ENCODE measurements around the gene PHTF2. TPM values are rescaled to one million over a fixed set of nuclear protein-coding genes. Genes with fewer than 3 reads are reported as not detected.

PHTF2 gene
- total and polyA plus RNA-seq, 3 donors from 2014 or later: 13.9 to 35.3 (median 26.6) TPM

- H3K4me3 ChIP-seq: no peak overlapping the region
- DNase-seq: no peak
- 74 to 79% methylated on average over 1 of the region's 1 CpG for WGBS, 2 donors
- intact Hi-C loops (cut with DNase I; ENCODE audit: low total_unique reads): no loop called here
- no peaks in the 10 kb centered on the region for H3K4me1 ChIP-seq
- no peaks in the 10 kb centered on the region for H3K9me3 ChIP-seq
- H3K27ac ChIP-seq: no peak overlapping the region
- H3K27me3 ChIP-seq: no peaks in the 10 kb centered on the region
- TF ChIP-seq POLR2A (IDR thresholded peaks at IDR 0.05) (no peak), CTCF (IDR thresholded peaks at IDR 0.05) (no peak)
- no peaks in the 10 kb centered on the region for H3K36me3 ChIP-seq (ENCODE audit: low read depth, missing control alignments)
These were observed 9.9 kb downstream of the PHTF2 start for GRCh38 chr7:77808517-77808916.

GRCh38 chr7:77811516-77812289 lies 13.1 kb downstream of the PHTF2 start:
- Histone ChIP-seq H3K9me3 (no peaks in the 10 kb centered on the region), H3K4me1 (no peaks in the 10 kb centered on the region), H3K36me3 (ENCODE audit: low read depth, missing control alignments) (no peaks in the 10 kb centered on the region), H3K27ac (no peak overlapping the region), H3K27me3 (no peaks in the 10 kb centered on the region), H3K4me3 (no peak overlapping the region)
- 93 to 95% methylated on average over 2 of the region's 2 CpGs for WGBS, 2 donors
- no peak for DNase-seq
- intact Hi-C loops (cut with DNase I; ENCODE audit: low total_unique reads): no loop called here
- TF ChIP-seq POLR2A (IDR thresholded peaks at IDR 0.05): no peak
- TF ChIP-seq CTCF (IDR thresholded peaks at IDR 0.05): no peak

GRCh38 chr7:77812290-77812685 lies 13.7 kb downstream of the PHTF2 start:
- intact Hi-C loops (cut with DNase I; ENCODE audit: low total_unique reads): no loop called here
- H3K4me1 ChIP-seq: no peaks in the 10 kb centered on the region
- H3K9me3 ChIP-seq: no peaks in the 10 kb centered on the region
- 80 to 93% methylated on average over 1 of the region's 1 CpG for WGBS, 2 donors
- DNase-seq: no peak
- TF ChIP-seq POLR2A (IDR thresholded peaks at IDR 0.05) (no peak), CTCF (IDR thresholded peaks at IDR 0.05) (no peak)
- no peaks in the 10 kb centered on the region for H3K27me3 ChIP-seq
- H3K36me3 ChIP-seq (ENCODE audit: low read depth, missing control alignments): no peaks in the 10 kb centered on the region
- no peak overlapping the region for H3K27ac ChIP-seq
- no peak overlapping the region for H3K4me3 ChIP-seq

- no peaks in the 10 kb centered on the region for H3K36me3 ChIP-seq (ENCODE audit: low read depth, missing control alignments)
- H3K27me3 ChIP-seq: no peaks in the 10 kb centered on the region
- no peaks in the 10 kb centered on the region for H3K9me3 ChIP-seq
- no peak overlapping the region for H3K27ac ChIP-seq
- intact Hi-C loops (cut with DNase I; ENCODE audit: low total_unique reads): no loop called here
- H3K4me1 ChIP-seq: no peaks in the 10 kb centered on the region
- no peak overlapping the region for H3K4me3 ChIP-seq
- no peak for DNase-seq
- TF ChIP-seq CTCF (IDR thresholded peaks at IDR 0.05) (no peak), POLR2A (IDR thresholded peaks at IDR 0.05) (no peak)
- 89 to 97% methylated on average over 2 of the region's 2 CpGs for WGBS, 2 donors
These were observed 14.6 kb downstream of the PHTF2 start for GRCh38 chr7:77813180-77813579.

GRCh38 chr7:77819021-77819420 lies 20.4 kb downstream of the PHTF2 start:
- TF ChIP-seq POLR2A (IDR thresholded peaks at IDR 0.05) (no peak), CTCF (IDR thresholded peaks at IDR 0.05) (no peak)
- no peaks in the 10 kb centered on the region for H3K36me3 ChIP-seq (ENCODE audit: low read depth, missing control alignments)
- no peaks in the 10 kb centered on the region for H3K27me3 ChIP-seq
- intact Hi-C loops (cut with DNase I; ENCODE audit: low total_unique reads): no loop called here
- no peaks in the 10 kb centered on the region for H3K9me3 ChIP-seq
- H3K4me1 ChIP-seq: no peaks in the 10 kb centered on the region
- no peak overlapping the region for H3K4me3 ChIP-seq
- H3K27ac ChIP-seq: no peak overlapping the region
- no peak for DNase-seq

Measured in testis (tissue), 3 donors.